ENCODE measurements around the gene KRTAP10-9. TPM values are rescaled to one million over a fixed set of nuclear protein-coding genes. Genes with fewer than 3 reads are reported as not detected.

Gene KRTAP10-9
- total and polyA plus RNA-seq, 2 of the 8 experiments (the other 6 are each of a cell fraction or from before 2014, with no cell fraction given) = not detected

DNA sequence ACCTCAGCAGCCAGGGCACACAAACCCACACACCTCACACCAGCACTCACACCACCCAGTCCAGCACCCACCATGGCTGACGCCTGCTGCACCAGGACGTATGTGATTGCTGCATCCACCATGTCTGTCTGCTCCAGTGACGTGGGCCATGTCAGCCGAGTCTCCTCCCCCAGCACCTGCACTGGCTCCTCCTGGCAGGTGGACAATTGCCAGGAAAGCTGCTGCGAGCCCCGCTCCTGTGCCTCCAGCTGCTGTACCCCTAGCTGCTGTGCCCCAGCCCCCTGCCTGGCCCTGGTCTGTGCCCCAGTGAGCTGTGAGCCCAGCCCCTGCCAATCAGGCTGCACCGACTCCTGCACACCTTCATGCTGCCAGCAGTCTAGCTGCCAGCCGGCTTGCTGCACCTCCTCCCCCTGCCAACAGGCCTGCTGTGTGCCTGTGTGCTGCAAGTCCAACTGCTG, 14.8 kb upstream of the KRTAP10-9 start, which contains the start of gene KRTAP10-8 (continued):
- TF ChIP-seq, protein P1, sequence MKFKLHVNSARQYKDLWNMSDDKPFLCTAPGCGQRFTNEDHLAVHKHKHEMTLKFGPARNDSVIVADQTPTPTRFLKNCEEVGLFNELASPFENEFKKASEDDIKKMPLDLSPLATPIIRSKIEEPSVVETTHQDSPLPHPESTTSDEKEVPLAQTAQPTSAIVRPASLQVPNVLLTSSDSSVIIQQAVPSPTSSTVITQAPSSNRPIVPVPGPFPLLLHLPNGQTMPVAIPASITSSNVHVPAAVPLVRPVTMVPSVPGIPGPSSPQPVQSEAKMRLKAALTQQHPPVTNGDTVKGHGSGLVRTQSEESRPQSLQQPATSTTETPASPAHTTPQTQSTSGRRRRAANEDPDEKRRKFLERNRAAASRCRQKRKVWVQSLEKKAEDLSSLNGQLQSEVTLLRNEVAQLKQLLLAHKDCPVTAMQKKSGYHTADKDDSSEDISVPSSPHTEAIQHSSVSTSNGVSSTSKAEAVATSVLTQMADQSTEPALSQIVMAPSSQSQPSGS (IDR thresholded peaks at IDR 0.05; ENCODE audit: low read length) = no peak
- no peak for TF ChIP-seq EGR1 (IDR thresholded peaks at IDR 0.05; ENCODE audit: borderline replicate concordance, low read depth, low read length)

Measured in H1 (cell line).